ENCODE data around the gene HMOX2.

DNA sequence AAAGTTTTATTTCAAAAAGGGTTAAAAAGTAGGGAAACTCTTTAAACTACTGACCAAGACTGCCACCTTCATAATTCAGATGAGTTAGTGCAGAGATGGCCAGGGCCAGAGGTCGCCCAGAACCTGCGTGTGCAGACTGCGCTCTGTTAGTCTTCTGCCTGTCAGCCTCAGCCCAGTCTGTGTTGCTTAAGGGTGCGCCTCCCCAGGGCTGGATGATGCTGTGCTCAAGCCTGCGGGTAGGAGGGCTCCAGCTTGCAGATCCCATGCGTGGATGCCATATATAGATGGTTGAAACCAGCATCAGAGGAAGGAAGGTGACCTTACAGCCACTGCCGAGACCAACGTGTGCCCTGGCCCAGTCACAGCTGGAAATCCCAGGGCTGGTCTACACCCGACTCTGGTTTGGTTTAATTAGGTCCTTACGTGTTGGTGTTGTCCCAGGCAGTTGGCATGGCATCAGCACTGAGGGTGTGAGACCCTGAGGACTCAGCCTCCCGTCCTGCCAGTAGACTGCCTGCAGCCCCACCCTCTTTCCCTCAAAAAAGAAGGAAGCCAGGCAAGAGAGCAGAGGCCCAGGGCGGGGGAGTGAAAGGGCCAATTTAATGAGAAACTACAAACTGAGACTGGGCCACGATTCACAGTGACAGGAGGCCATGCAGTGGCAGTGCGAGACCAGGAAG is 34.7 kb downstream of the HMOX2 start:
- TF ChIP-seq CTCF (IDR thresholded peaks at IDR 0.05) = no peak
- TF ChIP-seq POLR2A (IDR thresholded peaks at IDR 0.05) = no peak

All from heart left ventricle (tissue), 13 donors.